Measurements from ENCODE around the gene RIMS1. TPM values are rescaled to one million over a fixed set of nuclear protein-coding genes. Genes with fewer than 3 reads are reported as not detected.

Gene RIMS1
- total and polyA plus RNA-seq, 9 of the 15 experiments (the other 6 are each of a cell fraction or from before 2014, with no cell fraction given) = not detected

DNA sequence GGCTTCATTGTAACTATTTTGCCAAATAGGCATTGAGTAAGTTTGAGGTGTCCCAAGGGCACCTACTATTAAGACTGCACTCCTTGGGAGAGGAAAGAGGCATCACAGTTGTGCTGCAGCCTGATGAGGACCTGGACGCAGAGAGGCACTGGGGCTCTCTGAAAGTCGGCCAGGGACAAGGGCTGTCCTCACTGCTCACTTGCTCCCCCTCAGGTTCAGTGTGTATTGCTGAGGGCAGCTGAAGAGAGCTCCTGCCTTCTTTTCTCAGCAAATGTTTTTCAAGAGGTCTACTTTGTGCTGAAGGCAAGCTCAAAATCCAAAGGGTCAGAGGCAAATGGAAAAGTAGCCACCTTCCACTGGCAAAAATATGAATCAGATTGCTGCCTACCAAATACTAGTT, 331.8 kb downstream of the RIMS1 start:
- peak; percentile 92 for ATAC-seq
- no peak overlapping the region for H2AFZ ChIP-seq (ENCODE audit: low read depth, low read length)
- H3K36me3 ChIP-seq (ENCODE audit: control insufficient read depth, insufficient read depth, low read length) = no peaks in the 10 kb centered on the region
- H3K27me3 ChIP-seq (ENCODE audit: control insufficient read depth in 2 of 2, insufficient read depth in 2 of 2, low read length in 2 of 2) = no peaks in the 10 kb centered on the region
- no peak overlapping the region for H3K4me2 ChIP-seq (ENCODE audit: insufficient read depth, low read length)
- ChIA-PET POLR2A (interaction anchor here (0.7 kb wide), 1 partner anchor 304 kb away, joined by 3 read pairs; no protein-coding TSS in a partner anchor), CTCF (ENCODE audit: low intra/inter-chr PET ratio) (interaction anchor here (0.7 kb wide), 1 partner anchor 775 kb away, joined by 4 read pairs; no protein-coding TSS in a partner anchor)
- no peaks in the 10 kb centered on the region for H4K20me1 ChIP-seq (replicated peaks; ENCODE audit: control insufficient read depth, insufficient read depth, low read length)
- no peak overlapping the region for H3K9ac ChIP-seq (ENCODE audit: insufficient read depth in 1 of 2, low read depth in 2 of 2, low read length in 2 of 2)
- no peak overlapping the region for H3K27ac ChIP-seq (ENCODE audit: extremely low read depth, low read depth, low read length)
- 5% methylated on average over 2 of the region's 2 CpGs for WGBS (ENCODE audit: insufficient coverage, low coverage, missing lambda C conversion rate)
- intact Hi-C loops (cut with micrococcal nuclease) = no loop called here
- TF ChIP-seq GATAD2B (IDR thresholded peaks at IDR 0.05; ENCODE audit: borderline replicate concordance) (no peak), TAF1 (IDR thresholded peaks at IDR 0.05; ENCODE audit: control insufficient read depth, extremely low read depth, insufficient read depth, low read length, severe bottlenecking) (no peak), ZSCAN32 (CRISPR knock-in tag; IDR thresholded peaks at IDR 0.05) (no peak)
- TF ChIP-seq, protein P1, sequence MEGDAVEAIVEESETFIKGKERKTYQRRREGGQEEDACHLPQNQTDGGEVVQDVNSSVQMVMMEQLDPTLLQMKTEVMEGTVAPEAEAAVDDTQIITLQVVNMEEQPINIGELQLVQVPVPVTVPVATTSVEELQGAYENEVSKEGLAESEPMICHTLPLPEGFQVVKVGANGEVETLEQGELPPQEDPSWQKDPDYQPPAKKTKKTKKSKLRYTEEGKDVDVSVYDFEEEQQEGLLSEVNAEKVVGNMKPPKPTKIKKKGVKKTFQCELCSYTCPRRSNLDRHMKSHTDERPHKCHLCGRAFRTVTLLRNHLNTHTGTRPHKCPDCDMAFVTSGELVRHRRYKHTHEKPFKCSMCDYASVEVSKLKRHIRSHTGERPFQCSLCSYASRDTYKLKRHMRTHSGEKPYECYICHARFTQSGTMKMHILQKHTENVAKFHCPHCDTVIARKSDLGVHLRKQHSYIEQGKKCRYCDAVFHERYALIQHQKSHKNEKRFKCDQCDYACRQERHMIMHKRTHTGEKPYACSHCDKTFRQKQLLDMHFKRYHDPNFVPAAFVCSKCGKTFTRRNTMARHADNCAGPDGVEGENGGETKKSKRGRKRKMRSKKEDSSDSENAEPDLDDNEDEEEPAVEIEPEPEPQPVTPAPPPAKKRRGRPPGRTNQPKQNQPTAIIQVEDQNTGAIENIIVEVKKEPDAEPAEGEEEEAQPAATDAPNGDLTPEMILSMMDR (IDR thresholded peaks at IDR 0.05 in 2 of 3, conservative IDR thresholded peaks at IDR 0.05 in 1 of 3; ENCODE audit: insufficient read depth in 2 of 3, low read depth in 1 of 3, low read length in 3 of 3) = peak in 1 of 3 experiments; percentile 14; a peak in 1 of 6 replicates
- TF ChIP-seq, protein P2, sequence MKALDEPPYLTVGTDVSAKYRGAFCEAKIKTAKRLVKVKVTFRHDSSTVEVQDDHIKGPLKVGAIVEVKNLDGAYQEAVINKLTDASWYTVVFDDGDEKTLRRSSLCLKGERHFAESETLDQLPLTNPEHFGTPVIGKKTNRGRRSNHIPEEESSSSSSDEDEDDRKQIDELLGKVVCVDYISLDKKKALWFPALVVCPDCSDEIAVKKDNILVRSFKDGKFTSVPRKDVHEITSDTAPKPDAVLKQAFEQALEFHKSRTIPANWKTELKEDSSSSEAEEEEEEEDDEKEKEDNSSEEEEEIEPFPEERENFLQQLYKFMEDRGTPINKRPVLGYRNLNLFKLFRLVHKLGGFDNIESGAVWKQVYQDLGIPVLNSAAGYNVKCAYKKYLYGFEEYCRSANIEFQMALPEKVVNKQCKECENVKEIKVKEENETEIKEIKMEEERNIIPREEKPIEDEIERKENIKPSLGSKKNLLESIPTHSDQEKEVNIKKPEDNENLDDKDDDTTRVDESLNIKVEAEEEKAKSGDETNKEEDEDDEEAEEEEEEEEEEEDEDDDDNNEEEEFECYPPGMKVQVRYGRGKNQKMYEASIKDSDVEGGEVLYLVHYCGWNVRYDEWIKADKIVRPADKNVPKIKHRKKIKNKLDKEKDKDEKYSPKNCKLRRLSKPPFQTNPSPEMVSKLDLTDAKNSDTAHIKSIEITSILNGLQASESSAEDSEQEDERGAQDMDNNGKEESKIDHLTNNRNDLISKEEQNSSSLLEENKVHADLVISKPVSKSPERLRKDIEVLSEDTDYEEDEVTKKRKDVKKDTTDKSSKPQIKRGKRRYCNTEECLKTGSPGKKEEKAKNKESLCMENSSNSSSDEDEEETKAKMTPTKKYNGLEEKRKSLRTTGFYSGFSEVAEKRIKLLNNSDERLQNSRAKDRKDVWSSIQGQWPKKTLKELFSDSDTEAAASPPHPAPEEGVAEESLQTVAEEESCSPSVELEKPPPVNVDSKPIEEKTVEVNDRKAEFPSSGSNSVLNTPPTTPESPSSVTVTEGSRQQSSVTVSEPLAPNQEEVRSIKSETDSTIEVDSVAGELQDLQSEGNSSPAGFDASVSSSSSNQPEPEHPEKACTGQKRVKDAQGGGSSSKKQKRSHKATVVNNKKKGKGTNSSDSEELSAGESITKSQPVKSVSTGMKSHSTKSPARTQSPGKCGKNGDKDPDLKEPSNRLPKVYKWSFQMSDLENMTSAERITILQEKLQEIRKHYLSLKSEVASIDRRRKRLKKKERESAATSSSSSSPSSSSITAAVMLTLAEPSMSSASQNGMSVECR (CRISPR knock-in tag; IDR thresholded peaks at IDR 0.05) = no peak
- peak in 3 of 4 experiments; percentile 5 to 20 (median 14) for DNase-seq (ENCODE audit: extremely low read depth in 1 of 4, low spot score in 3 of 4)
- no peaks in the 10 kb centered on the region for H3K4me1 ChIP-seq (replicated peaks in 1 of 2; ENCODE audit: control insufficient read depth in 2 of 2, insufficient read depth in 2 of 2, low read length in 2 of 2)
- no peaks in the 10 kb centered on the region for H3K9me3 ChIP-seq (replicated peaks; ENCODE audit: control insufficient read depth, insufficient read depth, low read depth, low read length)
- in situ Hi-C loops (cut with MboI) = no loop called here
- no peak for FAIRE-seq
- H3K4me3 ChIP-seq = no peak overlapping the region
- no peaks in the 10 kb centered on the region for H3K79me2 ChIP-seq (ENCODE audit: control insufficient read depth, insufficient read depth, low read length)
- BruUV-seq (replicated peaks) = no TSS peak
- H3K9me1 ChIP-seq (ENCODE audit: control insufficient read depth, insufficient read depth, low read length) = no peaks in the 10 kb centered on the region
